ENCODE results near the gene GLRB.
"Not testable (repeated sequence)": the region's sequence is repeated elsewhere in the genome, so short reads cannot be mapped to it uniquely, and the experiment has no call there.

The GLRB gene

DNA sequence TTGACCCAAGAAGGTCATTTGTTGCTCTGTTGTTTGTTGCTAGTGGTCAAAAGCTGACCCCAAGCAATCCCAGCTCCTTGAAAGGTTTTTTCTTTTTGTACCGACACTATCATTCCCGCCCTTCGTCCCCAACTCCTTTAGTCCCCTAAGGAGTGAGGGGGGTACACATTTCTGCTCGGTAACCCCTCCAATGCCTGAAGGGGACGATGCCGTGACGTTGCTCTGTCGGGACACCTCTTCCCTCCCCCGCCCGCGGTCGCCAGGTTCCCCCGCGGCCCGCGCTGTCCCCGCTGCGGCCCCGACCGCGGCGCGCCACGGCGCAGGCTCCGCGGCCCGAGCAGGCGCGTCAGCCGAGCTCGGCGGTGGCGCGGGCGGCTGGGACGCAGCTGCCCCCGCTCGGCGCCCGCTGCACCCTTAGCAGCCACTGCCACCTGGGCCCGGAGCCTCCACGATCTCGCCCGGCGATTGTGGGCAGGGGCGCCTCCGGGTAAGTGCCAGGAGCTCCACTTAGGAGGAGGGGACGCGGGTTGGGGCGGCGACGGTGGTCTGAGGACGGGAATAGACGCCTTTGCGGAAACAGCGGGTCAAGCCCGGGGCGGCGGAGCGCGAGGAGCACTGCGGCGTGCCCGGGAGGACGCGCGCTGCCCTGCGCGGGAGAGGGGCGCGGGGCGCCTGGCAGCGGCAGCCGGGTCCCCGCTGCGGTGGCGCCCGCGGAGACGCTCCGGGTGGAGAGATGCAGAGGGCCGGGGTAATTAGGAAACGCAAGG lies at the start of gene GLRB:
Gene GLRB (plus strand): TSS at position 340 of the 767 bp plus-strand sequence. CDS start 1,875 bp downstream, outside the sequence.
- DNase-seq (ENCODE audit: low spot score), result no peak
- H3K36me3 Mint-ChIP-seq (ENCODE audit: low read depth), result no peaks in the 10 kb centered on the region
- no peaks in the 10 kb centered on the region for H3K4me1 Mint-ChIP-seq (ENCODE audit: low read depth)
- H3K27me3 Mint-ChIP-seq (ENCODE audit: low read depth), result peaks cover 24% of the 10 kb centered on the region
- H3K4me3 Mint-ChIP-seq, result no peak within 1 kb of the TSS
- H3K27ac Mint-ChIP-seq, result no peak within 1 kb of the TSS
- H3K9me3 Mint-ChIP-seq, result no peaks in the 10 kb centered on the region

DNA sequence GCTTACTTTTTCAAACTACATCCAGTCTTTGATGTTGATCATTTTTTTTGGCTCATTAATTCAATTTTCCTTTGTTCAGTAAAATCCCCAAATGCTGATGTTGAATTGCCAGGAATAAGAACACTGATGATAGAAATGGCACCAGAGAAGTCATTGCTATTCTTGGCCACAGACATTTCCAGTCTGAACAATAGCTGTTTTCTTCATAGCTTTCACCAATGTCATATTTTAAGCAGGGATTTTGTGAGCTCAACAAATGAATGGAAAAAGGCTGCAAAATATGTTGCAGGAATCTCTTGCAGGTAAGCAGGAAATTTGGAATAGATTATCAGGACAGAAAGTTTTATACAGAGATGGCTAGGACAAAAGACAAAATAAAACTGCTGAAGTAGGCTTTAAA lies 40.5 kb upstream of the GLRB start:
- Mint-ChIP-seq H3K36me3 (ENCODE audit: low read depth) (no peaks in the 10 kb centered on the region), H3K27ac (no peak overlapping the region), H3K9me3 (no peaks in the 10 kb centered on the region)

DNA sequence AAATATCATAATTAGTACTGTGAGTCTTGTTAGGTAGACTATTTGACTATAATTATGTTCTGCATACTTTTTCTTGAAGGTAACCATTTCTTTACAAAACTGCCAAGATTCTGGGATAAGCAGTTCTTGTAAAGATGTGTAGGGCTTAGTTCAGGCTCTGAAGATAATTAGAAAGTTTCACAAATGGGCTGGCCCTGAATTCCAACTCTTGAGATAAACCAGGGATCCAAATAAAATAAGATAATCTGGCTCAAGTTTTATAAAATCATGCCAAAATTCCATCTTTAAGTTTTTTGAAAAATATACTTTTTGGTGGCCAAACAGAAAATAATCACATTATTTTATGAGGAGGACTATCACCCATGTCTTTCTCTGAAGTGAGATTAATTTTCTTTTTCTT lies 35.5 kb upstream of the GLRB start:
- Mint-ChIP-seq H3K4me3 (no peak overlapping the region), H3K4me1 (ENCODE audit: low read depth) (no peaks in the 10 kb centered on the region), H3K36me3 (ENCODE audit: low read depth) (no peaks in the 10 kb centered on the region), H3K27me3 (ENCODE audit: low read depth) (no peaks in the 10 kb centered on the region), H3K27ac (no peak overlapping the region), H3K9me3 (no peaks in the 10 kb centered on the region)
- DNase-seq (ENCODE audit: low spot score), result no peak

More for the DNA sequence above, 40.5 kb upstream of the GLRB start:
- no peaks in the 10 kb centered on the region for H3K4me1 Mint-ChIP-seq (ENCODE audit: low read depth)
- DNase-seq (ENCODE audit: low spot score), result no peak
- no peak overlapping the region for H3K4me3 Mint-ChIP-seq
- no peaks in the 10 kb centered on the region for H3K27me3 Mint-ChIP-seq (ENCODE audit: low read depth)

DNA sequence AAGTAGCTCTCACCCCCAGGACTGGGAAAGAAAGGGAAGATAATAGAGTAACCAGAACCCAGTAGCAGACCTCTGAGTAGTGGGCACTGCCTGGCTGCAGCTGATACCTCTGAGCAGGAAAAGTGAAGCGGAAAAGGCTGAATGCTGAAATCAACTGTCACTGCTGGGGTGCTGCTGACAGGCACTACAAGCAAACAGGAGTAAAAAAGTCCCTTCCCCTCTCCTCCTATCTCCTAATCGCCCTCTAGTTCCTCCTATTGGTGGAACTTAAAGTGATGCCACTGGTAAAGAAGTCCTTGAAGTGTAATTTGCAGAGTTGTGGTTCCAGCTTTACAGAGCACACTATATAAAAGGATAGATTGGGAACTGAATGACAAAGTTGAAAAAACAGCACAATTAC lies 32.8 kb upstream of the GLRB start:
- Mint-ChIP-seq H3K4me1 (ENCODE audit: low read depth) (no peaks in the 10 kb centered on the region), H3K4me3 (no peak overlapping the region)
- DNase-seq (ENCODE audit: low spot score), result no peak

DNA sequence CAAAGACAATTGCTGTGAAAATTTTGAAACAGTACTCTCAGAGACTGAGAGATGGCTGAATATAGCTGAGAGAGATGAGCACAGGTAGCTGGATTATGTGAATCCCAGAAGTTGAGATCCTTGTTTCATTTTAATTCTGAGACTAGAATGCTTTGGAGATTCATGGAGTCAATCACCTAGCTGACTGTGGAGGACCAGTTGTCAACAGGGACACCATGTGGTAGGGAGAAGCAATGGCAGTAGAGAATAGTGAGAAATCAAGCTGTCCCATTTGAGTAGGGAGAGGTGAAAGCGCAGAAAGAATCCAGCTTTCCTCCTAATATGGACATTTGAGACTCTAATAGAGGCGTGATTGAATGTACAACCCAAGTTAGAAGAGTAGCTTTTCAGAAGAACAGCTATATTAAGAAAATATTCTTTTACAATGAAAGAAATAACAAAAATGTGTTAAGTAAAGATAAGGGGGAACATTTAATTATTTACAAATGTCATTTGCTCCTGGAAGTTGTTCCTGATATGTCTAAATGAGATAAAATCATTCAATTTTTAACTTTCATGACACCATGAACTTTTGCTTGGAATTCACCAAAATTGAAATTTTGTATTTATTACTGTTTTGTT lies 30.3 kb upstream of the GLRB start:
- Mint-ChIP-seq H3K9me3 (no peaks in the 10 kb centered on the region), H3K4me3 (no peak overlapping the region)
- no peak for DNase-seq (ENCODE audit: low spot score)

More for the DNA sequence above, 32.8 kb upstream of the GLRB start:
- Mint-ChIP-seq H3K27me3 (ENCODE audit: low read depth) (no peaks in the 10 kb centered on the region), H3K9me3 (no peaks in the 10 kb centered on the region), H3K27ac (no peak overlapping the region), H3K36me3 (ENCODE audit: low read depth) (no peaks in the 10 kb centered on the region)

DNA sequence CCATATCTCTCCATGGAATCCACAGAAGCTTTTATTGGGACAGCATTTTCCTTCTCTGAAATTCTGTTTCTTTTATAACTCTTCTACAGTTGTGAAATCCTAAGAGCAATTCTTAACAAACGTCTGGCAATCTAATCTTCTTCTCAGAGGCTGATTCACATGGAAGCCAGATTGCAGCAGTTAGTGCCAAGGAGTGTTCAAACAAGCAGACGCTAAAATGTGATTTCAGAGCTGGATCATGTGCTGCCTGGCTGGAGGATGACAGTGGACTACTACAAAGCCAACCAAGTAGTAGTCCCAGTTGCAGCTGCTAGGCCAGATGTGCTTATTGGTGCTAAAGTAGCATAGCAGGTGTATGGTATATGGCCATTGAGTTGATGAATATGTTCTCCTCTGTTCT lies 27.7 kb upstream of the GLRB start:
- Mint-ChIP-seq H3K27me3 (ENCODE audit: low read depth) (no peaks in the 10 kb centered on the region), H3K9me3 (no peaks in the 10 kb centered on the region), H3K27ac (no peak overlapping the region), H3K36me3 (ENCODE audit: low read depth) (no peaks in the 10 kb centered on the region), H3K4me1 (ENCODE audit: low read depth) (no peaks in the 10 kb centered on the region), H3K4me3 (no peak overlapping the region)
- DNase-seq (ENCODE audit: low spot score), result no peak

More for the DNA sequence above, 30.3 kb upstream of the GLRB start:
- no peaks in the 10 kb centered on the region for H3K36me3 Mint-ChIP-seq (ENCODE audit: low read depth)
- H3K4me1 Mint-ChIP-seq (ENCODE audit: low read depth), result no peaks in the 10 kb centered on the region
- H3K27me3 Mint-ChIP-seq (ENCODE audit: low read depth), result no peaks in the 10 kb centered on the region
- H3K27ac Mint-ChIP-seq, result no peak overlapping the region

DNA sequence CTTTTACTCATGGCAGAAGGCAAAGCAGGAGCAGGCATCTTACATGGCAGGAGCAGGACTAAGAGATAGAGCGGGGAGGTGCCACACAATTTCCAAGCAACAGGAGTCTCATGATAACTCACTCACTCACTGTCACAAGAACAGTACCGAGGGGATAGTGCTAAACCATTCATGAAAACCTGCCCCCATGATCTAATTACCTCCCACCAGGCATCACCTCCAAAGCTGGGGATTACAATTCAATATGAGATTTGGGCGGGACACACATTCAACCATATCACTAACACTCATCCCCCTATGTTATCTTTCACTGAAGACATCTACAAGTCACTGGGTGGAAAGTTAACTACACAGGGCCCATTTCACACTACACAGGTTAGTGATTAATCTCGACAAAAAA lies 25.4 kb upstream of the GLRB start:
- H3K36me3 Mint-ChIP-seq (ENCODE audit: low read depth), result no peaks in the 10 kb centered on the region
- H3K4me1 Mint-ChIP-seq (ENCODE audit: low read depth), result no peaks in the 10 kb centered on the region
- no peak for DNase-seq (ENCODE audit: low spot score)
- H3K27me3 Mint-ChIP-seq (ENCODE audit: low read depth), result no peaks in the 10 kb centered on the region
- H3K4me3 Mint-ChIP-seq, result no peak overlapping the region
- H3K9me3 Mint-ChIP-seq, result no peaks in the 10 kb centered on the region
- H3K27ac Mint-ChIP-seq, result no peak overlapping the region

DNA sequence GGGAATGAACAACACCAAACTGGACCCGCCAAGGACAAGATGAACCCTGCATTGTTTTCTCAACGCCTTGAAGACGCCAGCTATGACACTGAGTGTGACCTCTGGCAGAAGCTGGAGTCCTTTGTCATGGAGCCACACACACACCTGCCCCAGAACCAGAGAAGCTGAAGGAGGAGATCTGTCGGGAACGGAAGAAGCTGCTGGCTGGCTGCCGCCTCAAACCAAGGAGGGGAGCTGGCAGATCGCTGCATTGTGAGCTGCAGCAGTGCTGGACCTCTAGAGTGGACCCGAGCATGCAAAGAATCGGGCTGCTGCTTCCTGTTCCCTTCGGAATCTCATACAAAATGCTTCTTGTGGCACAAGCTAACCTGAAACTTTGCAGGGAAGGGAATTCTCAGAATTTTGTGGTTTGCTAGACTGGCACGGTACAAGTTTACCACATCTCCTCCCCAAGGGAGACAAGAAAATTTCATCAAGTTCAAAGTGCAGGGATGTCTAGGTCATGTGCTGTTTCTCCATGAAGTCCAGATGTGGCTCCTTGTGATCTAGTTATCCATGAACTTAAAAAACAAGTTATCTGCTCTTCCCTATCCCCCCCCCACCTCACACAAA lies 23.4 kb upstream of the GLRB start:
- no peak for DNase-seq (ENCODE audit: low spot score)
- Mint-ChIP-seq H3K4me1 (ENCODE audit: low read depth) (no peaks in the 10 kb centered on the region), H3K4me3 (no peak overlapping the region), H3K9me3 (no peaks in the 10 kb centered on the region), H3K27ac (no peak overlapping the region), H3K27me3 (ENCODE audit: low read depth) (no peaks in the 10 kb centered on the region), H3K36me3 (ENCODE audit: low read depth) (no peaks in the 10 kb centered on the region)

DNA sequence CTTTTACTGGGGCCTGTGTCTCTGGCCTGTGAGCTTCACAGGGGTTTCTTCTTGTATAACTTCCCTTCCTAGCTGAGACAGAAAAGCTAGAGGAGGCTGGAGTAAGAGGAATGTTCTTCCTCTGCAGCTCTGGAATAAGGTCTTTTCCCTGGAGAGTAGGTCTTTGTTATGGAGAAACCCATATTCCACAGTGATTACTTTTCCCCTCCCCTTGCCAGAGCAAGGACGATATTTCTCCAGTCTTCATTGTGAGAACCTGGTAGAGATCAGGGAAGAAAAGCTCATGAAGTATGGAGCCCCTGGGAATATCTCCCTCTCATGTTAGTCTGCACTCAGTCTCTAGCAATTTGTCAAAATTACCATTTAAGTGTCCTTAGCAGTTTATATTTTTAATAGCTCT lies 18.7 kb upstream of the GLRB start:
- H3K27ac Mint-ChIP-seq, result no peak overlapping the region
- H3K4me1 Mint-ChIP-seq (ENCODE audit: low read depth), result no peaks in the 10 kb centered on the region
- H3K36me3 Mint-ChIP-seq (ENCODE audit: low read depth), result no peaks in the 10 kb centered on the region
- H3K27me3 Mint-ChIP-seq (ENCODE audit: low read depth), result no peaks in the 10 kb centered on the region
- no peak for DNase-seq (ENCODE audit: low spot score)
- no peaks in the 10 kb centered on the region for H3K9me3 Mint-ChIP-seq
- H3K4me3 Mint-ChIP-seq, result no peak overlapping the region

DNA sequence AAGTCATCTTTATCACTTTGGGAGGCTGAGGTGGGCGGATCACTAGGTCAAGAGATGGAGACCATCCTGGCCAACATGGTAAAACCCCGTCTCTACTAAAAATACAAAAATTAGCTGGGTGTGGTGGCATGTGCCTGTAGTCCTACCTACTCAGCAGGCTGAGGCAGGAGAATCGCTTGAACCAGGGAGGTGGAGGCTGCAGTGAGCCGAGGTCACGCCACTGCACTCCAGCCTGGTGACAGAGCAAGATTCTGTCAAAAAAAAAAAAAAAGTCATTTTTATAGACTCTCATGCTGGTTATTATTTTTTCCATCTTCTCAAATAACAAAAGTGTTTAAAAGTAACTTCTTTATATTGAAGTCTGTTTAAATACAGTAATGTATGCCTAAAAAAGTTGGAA lies 17.1 kb upstream of the GLRB start:
- DNase-seq (ENCODE audit: low spot score); H3K9me3 Mint-ChIP-seq; H3K4me1 Mint-ChIP-seq (ENCODE audit: low read depth); H3K4me3 Mint-ChIP-seq; H3K36me3 Mint-ChIP-seq (ENCODE audit: low read depth); H3K27me3 Mint-ChIP-seq (ENCODE audit: low read depth); H3K27ac Mint-ChIP-seq: not testable (repeated sequence)

DNA sequence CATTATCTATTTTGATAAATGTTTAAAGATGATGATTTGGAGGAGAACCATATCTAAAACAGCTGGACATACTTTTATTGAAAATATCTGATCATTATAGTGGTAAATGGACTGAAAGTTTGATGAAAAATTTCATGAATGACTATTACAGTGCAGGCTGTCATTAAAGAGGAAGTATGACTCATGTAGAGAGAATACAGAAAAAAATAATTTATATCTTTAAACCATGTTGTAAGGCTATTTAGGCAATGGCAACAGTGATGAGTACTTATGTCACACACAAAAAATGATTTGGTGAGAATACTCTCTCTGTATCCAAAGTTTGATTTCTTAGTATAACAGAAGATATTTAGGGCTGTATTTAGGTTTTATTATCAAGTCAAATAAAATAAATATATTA lies 3.9 kb upstream of the GLRB start:
- Mint-ChIP-seq H3K27ac (no peak overlapping the region), H3K27me3 (ENCODE audit: low read depth) (peaks cover 20% of the 10 kb centered on the region), H3K4me1 (ENCODE audit: low read depth) (no peaks in the 10 kb centered on the region), H3K36me3 (ENCODE audit: low read depth) (no peaks in the 10 kb centered on the region), H3K4me3 (no peak overlapping the region), H3K9me3 (no peaks in the 10 kb centered on the region)
- no peak for DNase-seq (ENCODE audit: low spot score)

DNA sequence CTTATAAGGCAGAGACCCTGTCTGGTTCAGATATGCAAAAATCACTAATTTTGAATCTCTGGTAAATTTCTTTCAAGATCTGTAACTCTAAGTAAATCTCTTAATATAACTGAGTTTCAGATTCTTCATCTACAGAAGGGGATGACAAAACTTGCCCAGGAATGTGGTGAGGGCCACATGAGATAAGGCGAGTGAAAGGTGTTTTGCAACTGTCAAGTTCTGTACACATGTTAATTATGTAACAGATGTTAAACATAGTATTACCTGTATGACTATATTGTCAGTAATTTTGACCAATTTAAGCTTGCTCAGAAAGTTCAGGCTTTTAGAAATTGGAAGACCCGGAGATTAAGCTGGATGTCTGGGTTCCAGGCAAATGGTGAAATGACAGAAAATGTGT lies 549 bp upstream of the GLRB start:
- Mint-ChIP-seq H3K4me1 (ENCODE audit: low read depth) (no peaks in the 10 kb centered on the region), H3K9me3 (no peaks in the 10 kb centered on the region), H3K27ac (no peak overlapping the region), H3K36me3 (ENCODE audit: low read depth) (no peaks in the 10 kb centered on the region), H3K4me3 (no peak overlapping the region), H3K27me3 (ENCODE audit: low read depth) (peaks cover 24% of the 10 kb centered on the region)
- no peak for DNase-seq (ENCODE audit: low spot score)

DNA sequence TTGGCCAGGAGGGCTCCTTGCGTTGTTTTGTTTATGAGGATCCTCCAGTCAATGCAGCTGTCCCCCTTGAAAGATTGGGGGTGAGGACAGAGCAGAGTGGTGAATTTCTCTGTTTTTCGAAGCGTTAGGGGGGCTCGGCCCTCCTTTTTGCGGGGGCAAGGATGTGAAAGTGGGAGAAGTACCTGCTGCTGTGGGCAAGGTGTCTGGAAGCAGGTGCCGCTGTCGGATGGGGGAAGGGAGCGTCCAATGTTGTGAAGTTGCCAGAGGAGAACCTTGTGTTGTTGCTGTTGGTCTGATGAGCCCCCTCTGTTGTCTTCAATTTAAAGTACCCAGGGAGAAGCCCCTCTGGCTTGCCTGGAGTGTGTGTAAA lies 613 bp downstream of the GLRB start:
- H3K27ac Mint-ChIP-seq, result no peak overlapping the region
- H3K4me1 Mint-ChIP-seq (ENCODE audit: low read depth), result no peaks in the 10 kb centered on the region
- no peak for DNase-seq (ENCODE audit: low spot score)
- H3K9me3 Mint-ChIP-seq, result no peaks in the 10 kb centered on the region
- H3K4me3 Mint-ChIP-seq, result no peak overlapping the region
- H3K27me3 Mint-ChIP-seq (ENCODE audit: low read depth), result peaks cover 24% of the 10 kb centered on the region
- no peaks in the 10 kb centered on the region for H3K36me3 Mint-ChIP-seq (ENCODE audit: low read depth)

DNA sequence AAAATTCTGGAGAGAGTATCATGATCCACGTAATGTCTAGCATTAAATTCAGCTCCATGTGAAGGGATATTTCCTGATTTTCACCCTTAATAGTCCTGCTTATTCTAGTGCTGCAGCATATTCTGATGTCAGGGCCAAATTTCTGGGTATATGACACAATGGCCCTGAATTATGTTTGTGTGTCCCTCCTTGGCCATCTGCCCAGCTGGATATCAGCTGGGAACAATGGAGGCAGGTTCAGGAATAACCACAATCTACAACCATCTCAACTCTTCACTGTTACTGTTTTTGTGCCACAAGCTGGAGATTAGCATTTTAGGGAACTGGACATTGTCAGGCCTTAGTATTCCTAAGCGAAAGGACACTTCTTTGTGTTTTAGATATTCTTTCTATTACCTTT lies 3.5 kb downstream of the GLRB start:
- Mint-ChIP-seq H3K27ac (no peak overlapping the region), H3K36me3 (ENCODE audit: low read depth) (no peaks in the 10 kb centered on the region), H3K4me1 (ENCODE audit: low read depth) (no peaks in the 10 kb centered on the region), H3K9me3 (no peaks in the 10 kb centered on the region), H3K4me3 (no peak overlapping the region), H3K27me3 (ENCODE audit: low read depth) (peaks cover 22% of the 10 kb centered on the region)
- no peak for DNase-seq (ENCODE audit: low spot score)

Measured in T-helper 2 cell treated with Interferon-gamma antibody and Interleukin-4, amounts not matched to agents 5 μg/mL and 100 μg/mL, for 36 hours (primary cell).